D721Med (cell line): ENCODE measurements around the gene NLGN1.

Experiments
- DNase-seq: peaks from one replicate; pipeline ENCODE4 v3.0.0; 2011; ENCODE audit warnings: low spot score; ENCODE audit not compliant: insufficient read length
- FAIRE-seq: peaks from 2 replicates; lab custom pipeline; 2011; peaks lifted over from hg19 to GRCh38; lab: Jason Lieb, UNC
- CTCF ChIP-seq: IDR thresholded peaks from 2 replicates; pipeline ENCODE4 v1.5.1; 2012; ENCODE audit warnings: mild to moderate bottlenecking, control low read depth; ENCODE audit not compliant: insufficient read depth; ENCODE audit errors: missing control alignments

The NLGN1 gene

GRCh38 chr3:174321548-174321947 is 924.0 kb downstream of the NLGN1 start:
- TF ChIP-seq CTCF = no peak
- DNase-seq = no peak
- no peak for FAIRE-seq

- FAIRE-seq = no peak
- TF ChIP-seq CTCF = no peak
- DNase-seq = no peak
Measured at GRCh38 chr3:174322789-174323188, 925.2 kb downstream of the NLGN1 start.

GRCh38 chr3:174325171-174325570 is 927.6 kb downstream of the NLGN1 start:
- no peak for DNase-seq
- FAIRE-seq = no peak
- no peak for TF ChIP-seq CTCF

GRCh38 chr3:174325834-174326700 is 928.5 kb downstream of the NLGN1 start:
- no peak for TF ChIP-seq CTCF
- no peak for DNase-seq
- no peak for FAIRE-seq

GRCh38 chr3:174329321-174329720 is 931.8 kb downstream of the NLGN1 start:
- no peak for TF ChIP-seq CTCF
- FAIRE-seq (no peak), DNase-seq (no peak)

GRCh38 chr3:174330303-174330702 is 932.8 kb downstream of the NLGN1 start:
- TF ChIP-seq CTCF = no peak
- FAIRE-seq (no peak), DNase-seq (no peak)
